Gastroesophageal sphincter (tissue), 3 donors: Measurements from ENCODE around the gene PLEKHA1.

ENCODE experiments used
- POLR2A ChIP-seq, 2 donors: fragments of 450-650 bp; IDR thresholded peaks; one replicate each; pipeline ENCODE4 v1.6.1; 2017; ENCODE audit warnings: antibody characterized with exemption in 2 of 2, mild to moderate bottlenecking in 2 of 2, moderate library complexity in 1 of 2
- TF ChIP-seq, protein P1 (sequence below), 4 experiments: fragments of 200-600 bp in 2 of 4; fragments of 450-650 bp in 2 of 4; sonication (generic) in 1 of 4; IDR thresholded peaks; one replicate each; pipeline ENCODE4 v1.5.1; 2017 to 2019; ENCODE audit warnings: antibody characterized with exemption in 4 of 4, mild to moderate bottlenecking in 2 of 4, moderate library complexity in 2 of 4

DNA sequence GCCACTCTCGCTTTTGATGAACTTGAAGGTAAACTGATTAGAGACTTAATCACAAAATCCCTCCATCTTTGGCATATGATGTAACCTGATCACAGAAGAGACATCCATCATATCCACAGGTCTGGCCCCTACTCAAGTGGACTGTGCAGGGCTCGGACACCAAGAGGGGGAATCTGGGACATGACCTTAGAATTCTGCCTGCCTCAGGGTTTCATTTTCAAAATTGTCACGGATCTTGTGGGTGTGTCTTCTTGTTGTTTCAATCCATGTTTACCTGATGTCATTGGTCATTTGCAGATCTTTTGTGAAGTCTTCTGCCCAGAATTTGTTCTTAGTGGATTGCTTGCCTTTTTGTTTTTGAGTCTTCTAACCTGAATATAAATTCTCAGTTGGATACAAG lies 74.1 kb downstream of the PLEKHA1 start:
- TF ChIP-seq POLR2A (IDR thresholded peaks at IDR 0.05), result no peak
- TF ChIP-seq, protein P1, sequence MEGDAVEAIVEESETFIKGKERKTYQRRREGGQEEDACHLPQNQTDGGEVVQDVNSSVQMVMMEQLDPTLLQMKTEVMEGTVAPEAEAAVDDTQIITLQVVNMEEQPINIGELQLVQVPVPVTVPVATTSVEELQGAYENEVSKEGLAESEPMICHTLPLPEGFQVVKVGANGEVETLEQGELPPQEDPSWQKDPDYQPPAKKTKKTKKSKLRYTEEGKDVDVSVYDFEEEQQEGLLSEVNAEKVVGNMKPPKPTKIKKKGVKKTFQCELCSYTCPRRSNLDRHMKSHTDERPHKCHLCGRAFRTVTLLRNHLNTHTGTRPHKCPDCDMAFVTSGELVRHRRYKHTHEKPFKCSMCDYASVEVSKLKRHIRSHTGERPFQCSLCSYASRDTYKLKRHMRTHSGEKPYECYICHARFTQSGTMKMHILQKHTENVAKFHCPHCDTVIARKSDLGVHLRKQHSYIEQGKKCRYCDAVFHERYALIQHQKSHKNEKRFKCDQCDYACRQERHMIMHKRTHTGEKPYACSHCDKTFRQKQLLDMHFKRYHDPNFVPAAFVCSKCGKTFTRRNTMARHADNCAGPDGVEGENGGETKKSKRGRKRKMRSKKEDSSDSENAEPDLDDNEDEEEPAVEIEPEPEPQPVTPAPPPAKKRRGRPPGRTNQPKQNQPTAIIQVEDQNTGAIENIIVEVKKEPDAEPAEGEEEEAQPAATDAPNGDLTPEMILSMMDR (IDR thresholded peaks at IDR 0.05), result no peak
